ENCODE data around the gene ANKRD12.

DNA sequence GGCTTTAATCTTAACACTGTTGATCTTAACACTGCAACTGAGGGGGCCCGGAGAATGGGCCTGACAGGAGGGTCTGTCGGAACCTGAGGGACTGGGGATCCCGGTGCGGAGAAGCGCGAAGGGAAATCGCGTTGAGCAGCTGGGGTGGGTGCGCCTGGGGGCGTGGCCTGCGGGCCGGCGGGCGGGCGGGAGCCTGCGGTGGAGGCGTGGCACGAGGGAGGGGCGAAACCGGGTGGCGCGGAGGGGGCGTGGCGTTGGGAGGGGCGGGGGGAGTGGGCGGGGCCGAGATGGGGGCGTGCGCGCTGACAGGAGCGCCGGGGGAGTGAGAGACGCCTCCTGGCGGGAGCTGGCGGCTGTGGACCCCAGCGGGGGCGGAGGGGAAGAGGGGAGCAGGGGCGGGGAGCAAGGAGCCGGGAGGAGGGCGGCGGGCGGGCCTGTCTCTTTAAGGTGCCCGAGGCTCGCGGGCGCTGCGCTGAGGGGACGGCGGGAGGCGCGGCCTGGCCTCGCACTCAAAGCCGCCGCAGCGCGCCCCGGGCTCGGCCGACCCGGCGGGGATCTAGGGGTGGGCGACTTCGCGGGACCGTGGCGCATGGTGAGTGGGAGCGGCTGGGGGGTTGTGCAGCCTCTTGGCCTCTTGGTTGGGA lies 197.9 kb downstream of the ANKRD12 start, which contains the start of gene TWSG1:
- TF ChIP-seq, protein P1, sequence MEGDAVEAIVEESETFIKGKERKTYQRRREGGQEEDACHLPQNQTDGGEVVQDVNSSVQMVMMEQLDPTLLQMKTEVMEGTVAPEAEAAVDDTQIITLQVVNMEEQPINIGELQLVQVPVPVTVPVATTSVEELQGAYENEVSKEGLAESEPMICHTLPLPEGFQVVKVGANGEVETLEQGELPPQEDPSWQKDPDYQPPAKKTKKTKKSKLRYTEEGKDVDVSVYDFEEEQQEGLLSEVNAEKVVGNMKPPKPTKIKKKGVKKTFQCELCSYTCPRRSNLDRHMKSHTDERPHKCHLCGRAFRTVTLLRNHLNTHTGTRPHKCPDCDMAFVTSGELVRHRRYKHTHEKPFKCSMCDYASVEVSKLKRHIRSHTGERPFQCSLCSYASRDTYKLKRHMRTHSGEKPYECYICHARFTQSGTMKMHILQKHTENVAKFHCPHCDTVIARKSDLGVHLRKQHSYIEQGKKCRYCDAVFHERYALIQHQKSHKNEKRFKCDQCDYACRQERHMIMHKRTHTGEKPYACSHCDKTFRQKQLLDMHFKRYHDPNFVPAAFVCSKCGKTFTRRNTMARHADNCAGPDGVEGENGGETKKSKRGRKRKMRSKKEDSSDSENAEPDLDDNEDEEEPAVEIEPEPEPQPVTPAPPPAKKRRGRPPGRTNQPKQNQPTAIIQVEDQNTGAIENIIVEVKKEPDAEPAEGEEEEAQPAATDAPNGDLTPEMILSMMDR (IDR thresholded peaks at IDR 0.05; ENCODE audit: low read depth, low read length, missing input control): peak; percentile 26
- TF ChIP-seq, protein P2, sequence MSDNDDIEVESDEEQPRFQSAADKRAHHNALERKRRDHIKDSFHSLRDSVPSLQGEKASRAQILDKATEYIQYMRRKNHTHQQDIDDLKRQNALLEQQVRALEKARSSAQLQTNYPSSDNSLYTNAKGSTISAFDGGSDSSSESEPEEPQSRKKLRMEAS (IDR thresholded peaks at IDR 0.05): no peak
- TF ChIP-seq ZBTB33 (IDR thresholded peaks at IDR 0.05): no peak
- no peak for TF ChIP-seq HNF4A (conservative IDR thresholded peaks at IDR 0.05)
- TF ChIP-seq GABPA (IDR thresholded peaks at IDR 0.05 in 1 of 2, conservative IDR thresholded peaks at IDR 0.05 in 1 of 2): no peak
- TF ChIP-seq RAD21 (IDR thresholded peaks at IDR 0.05): peak in 1 of 2 donors; percentile 9
- TF ChIP-seq TAF1 (conservative IDR thresholded peaks at IDR 0.05): no peak

All from liver (tissue), 3 donors.